GM12874 (cell line): ENCODE results near the gene POGLUT3.

Experiments used
- CTCF ChIP-seq: IDR thresholded peaks from 2 replicates; pipeline ENCODE4 v1.5.1; 2011; ENCODE audit warnings: low read depth, mild to moderate bottlenecking, control low read depth, low read length, moderate library complexity; ENCODE audit not compliant: insufficient read depth

The POGLUT3 gene

DNA sequence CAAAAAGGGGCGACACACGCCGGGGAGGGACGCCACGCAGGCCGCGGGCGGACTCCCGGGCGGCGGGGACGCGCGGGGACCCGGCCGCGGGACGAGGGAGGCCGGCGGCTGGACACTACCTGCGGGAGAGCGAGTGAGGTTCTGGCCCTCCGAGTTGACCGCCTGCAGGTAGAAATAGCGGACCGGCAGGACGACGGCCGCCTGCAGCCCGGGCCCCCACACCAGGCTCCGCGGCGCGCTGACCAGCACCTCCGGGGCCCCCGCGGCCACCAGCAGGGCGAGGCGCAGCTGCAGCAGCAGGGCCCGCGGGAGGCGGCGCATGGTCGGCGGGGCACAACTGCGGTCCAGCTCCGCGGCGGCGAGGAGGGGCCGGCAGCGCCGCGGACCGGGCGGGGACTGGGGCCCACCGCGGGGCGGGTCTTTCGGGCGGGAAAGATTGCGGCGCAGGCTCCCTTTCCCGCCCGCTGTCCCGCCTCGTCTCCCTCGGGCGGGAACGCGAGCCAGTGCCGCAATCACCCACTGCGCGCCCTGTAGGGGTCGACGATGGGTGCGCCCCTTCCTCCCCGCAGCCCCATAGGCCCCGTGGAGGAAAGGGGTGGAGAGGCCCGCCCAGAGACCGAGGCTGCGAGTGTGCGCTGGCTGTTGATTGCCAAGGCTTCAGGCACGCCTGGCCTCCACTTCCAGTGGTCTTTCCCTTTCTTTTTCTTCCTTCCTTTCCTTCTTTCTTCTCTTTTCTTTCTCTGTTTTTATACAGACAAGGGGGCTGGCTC, at the start of gene POGLUT3:
POGLUT3 (minus strand) TSS at position 339 of the 770 bp plus-strand sequence; CDS start at position 321, 18 bp downstream.
- no peak for TF ChIP-seq CTCF

DNA sequence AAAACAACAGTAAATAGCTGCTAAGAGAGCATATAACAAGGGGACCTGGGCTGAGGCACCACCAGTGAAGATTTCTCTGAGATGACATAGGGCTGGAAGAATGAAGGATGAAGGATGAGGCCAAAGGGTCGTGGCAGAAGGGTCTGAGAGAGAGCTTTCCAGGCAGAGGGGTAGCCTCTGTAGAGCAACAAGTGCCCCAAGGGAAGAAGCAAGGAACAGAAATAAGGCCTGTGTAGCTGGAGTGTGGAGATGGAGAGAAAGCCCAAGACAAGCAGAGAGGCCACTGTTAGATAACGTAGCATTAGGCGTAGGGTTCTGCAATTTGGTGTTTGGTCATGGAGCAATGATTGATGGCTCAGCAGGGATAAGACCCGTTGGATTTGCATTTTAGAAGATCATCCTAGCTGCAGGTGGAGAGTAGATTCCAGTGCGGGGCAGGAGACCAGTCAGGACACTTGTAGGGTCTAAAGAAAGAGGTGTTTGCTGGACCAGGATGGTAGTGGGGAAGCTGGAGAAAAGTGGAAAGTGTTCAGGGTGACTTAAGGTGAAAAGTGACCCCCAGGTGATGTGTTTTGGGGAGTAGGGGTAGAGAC, 47.8 kb upstream of the POGLUT3 start:
- no peak for TF ChIP-seq CTCF

GRCh38 chr11:108543316-108543964, 45.3 kb upstream of the POGLUT3 start:
- TF ChIP-seq CTCF = no peak

GRCh38 chr11:108541531-108541930, 43.3 kb upstream of the POGLUT3 start:
- no peak for TF ChIP-seq CTCF

DNA sequence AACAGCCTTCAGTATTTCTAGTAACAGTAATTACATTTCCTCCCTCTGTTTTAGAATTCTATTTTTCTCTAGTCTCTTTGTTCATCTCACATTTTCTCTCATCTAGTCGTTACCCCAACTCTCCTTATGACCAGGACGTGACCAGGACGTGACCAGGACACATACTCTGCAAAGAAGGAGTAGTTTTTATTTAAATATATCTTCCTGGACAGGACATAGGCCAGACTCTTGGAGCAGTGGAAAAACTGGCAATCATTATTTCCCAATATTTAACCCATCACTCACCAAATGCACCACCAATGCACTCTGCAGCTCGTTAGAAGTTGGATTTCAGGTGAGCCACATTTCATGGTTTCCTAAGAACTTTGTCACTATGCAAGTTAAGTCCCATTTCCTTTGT, 40.3 kb upstream of the POGLUT3 start:
- no peak for TF ChIP-seq CTCF

GRCh38 chr11:108538022-108538424, 39.8 kb upstream of the POGLUT3 start:
- TF ChIP-seq CTCF = no peak

- TF ChIP-seq CTCF = no peak
These were observed 38.6 kb upstream of the POGLUT3 start for GRCh38 chr11:108536783-108537182.
